ENCODE results near the gene KRTAP20-3.

KRTAP20-3 gene

GRCh38 chr21:30642564-30642963, at the start of gene KRTAP20-3:
Gene KRTAP20-3, plus strand, starts transcription at chr21:30642864.
- DNase-seq, result no peak

- no peak for DNase-seq
Measured at GRCh38 chr21:30598802-30599201, 43.9 kb upstream of the KRTAP20-3 start, which contains the start of gene KRTAP6-2. Gene KRTAP6-2, minus strand, starts transcription at chr21:30598902. Its CDS starts 28 bp downstream, at chr21:30598874.

GRCh38 chr21:30600787-30601186, 41.9 kb upstream of the KRTAP20-3 start, which contains the start of gene KRTAP22-1:
Gene KRTAP22-1, plus strand, starts transcription at chr21:30601087.
- no peak for DNase-seq

GRCh38 chr21:30605968-30606367, 36.7 kb upstream of the KRTAP20-3 start:
- DNase-seq, result no peak

- DNase-seq, result no peak
Measured at GRCh38 chr21:30612132-30612531, 30.5 kb upstream of the KRTAP20-3 start.

- DNase-seq, result no peak
Measured at GRCh38 chr21:30613836-30614235, 28.8 kb upstream of the KRTAP20-3 start, which contains the start of gene KRTAP6-1. Gene KRTAP6-1, minus strand, starts transcription at chr21:30613930. Its CDS starts 26 bp downstream, at chr21:30613904.

GRCh38 chr21:30615199-30615598, 27.5 kb upstream of the KRTAP20-3 start:
- DNase-seq, result no peak

GRCh38 chr21:30616125-30616524, 26.5 kb upstream of the KRTAP20-3 start, which contains the start of gene KRTAP20-1:
Gene KRTAP20-1, plus strand, starts transcription at chr21:30616425. Its CDS starts 30 bp downstream, at chr21:30616455.
- no peak for DNase-seq

GRCh38 chr21:30620080-30620479, 22.6 kb upstream of the KRTAP20-3 start:
- no peak for DNase-seq

GRCh38 chr21:30620522-30620921, 22.1 kb upstream of the KRTAP20-3 start, which contains the start of gene KRTAP20-4:
Gene KRTAP20-4, plus strand, starts transcription at chr21:30620627.
- no peak for DNase-seq

GRCh38 chr21:30623362-30623761, 19.3 kb upstream of the KRTAP20-3 start:
- DNase-seq, result no peak

GRCh38 chr21:30625449-30626165, 17.1 kb upstream of the KRTAP20-3 start:
- no peak for DNase-seq

- DNase-seq, result no peak
Measured at GRCh38 chr21:30628109-30628508, 14.6 kb upstream of the KRTAP20-3 start.

- DNase-seq, result no peak
Measured at GRCh38 chr21:30629200-30629599, 13.5 kb upstream of the KRTAP20-3 start.

GRCh38 chr21:30634906-30635305, 7.8 kb upstream of the KRTAP20-3 start, which contains the start of gene KRTAP20-2:
Gene KRTAP20-2, plus strand, starts transcription at chr21:30635206. Its CDS starts 58 bp downstream, at chr21:30635264.
- DNase-seq, result no peak

- no peak for DNase-seq
Measured at GRCh38 chr21:30638686-30639085, 4.0 kb upstream of the KRTAP20-3 start.

- no peak for DNase-seq
Measured at GRCh38 chr21:30646904-30647414, 4.3 kb downstream of the KRTAP20-3 start.

- DNase-seq, result no peak
Measured at GRCh38 chr21:30652891-30653290, 10.2 kb downstream of the KRTAP20-3 start.

- no peak for DNase-seq
Measured at GRCh38 chr21:30668776-30669175, 26.1 kb downstream of the KRTAP20-3 start.

- no peak for DNase-seq
Measured at GRCh38 chr21:30672985-30673650, 30.5 kb downstream of the KRTAP20-3 start.

- no peak for DNase-seq
Measured at GRCh38 chr21:30674312-30674711, 31.6 kb downstream of the KRTAP20-3 start.

GRCh38 chr21:30676737-30677136, 34.1 kb downstream of the KRTAP20-3 start:
- DNase-seq, result no peak

GRCh38 chr21:30680586-30680985, 37.9 kb downstream of the KRTAP20-3 start:
- DNase-seq, result no peak

GRCh38 chr21:30684506-30684905, 41.8 kb downstream of the KRTAP20-3 start:
- DNase-seq, result no peak
